HG03571 (cell line): ENCODE measurements around the gene PLIN1.

Experiments
- ATAC-seq: cut with Tn5 transposase; IDR thresholded peaks from one replicate; pipeline ENCODE4 v1.9.1; 2021; ENCODE audit not compliant: unreplicated experiment

Gene PLIN1

DNA sequence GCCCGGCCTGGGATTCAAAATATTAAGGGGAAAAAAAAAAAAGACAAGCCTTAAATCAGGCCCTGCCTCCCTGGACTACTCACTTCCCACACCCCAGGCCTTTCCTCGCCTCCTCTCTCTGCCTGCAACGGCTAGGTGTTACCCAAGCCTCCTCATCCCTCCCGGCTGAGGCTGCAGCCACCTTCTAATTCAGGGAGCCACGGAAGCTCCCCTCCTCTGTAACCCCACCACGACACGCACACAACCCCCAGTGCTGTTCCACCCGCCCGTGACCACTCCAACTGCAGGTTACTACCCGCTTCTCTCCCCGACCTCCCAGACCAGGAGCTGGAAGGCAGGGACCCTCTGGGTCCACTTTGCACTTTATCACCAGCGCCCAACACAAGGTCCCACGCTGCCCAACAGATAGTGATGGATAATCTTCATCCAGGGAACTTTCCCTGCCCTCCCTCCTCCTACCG lies 24.8 kb downstream of the PLIN1 start:
- ATAC-seq, result no peak

DNA sequence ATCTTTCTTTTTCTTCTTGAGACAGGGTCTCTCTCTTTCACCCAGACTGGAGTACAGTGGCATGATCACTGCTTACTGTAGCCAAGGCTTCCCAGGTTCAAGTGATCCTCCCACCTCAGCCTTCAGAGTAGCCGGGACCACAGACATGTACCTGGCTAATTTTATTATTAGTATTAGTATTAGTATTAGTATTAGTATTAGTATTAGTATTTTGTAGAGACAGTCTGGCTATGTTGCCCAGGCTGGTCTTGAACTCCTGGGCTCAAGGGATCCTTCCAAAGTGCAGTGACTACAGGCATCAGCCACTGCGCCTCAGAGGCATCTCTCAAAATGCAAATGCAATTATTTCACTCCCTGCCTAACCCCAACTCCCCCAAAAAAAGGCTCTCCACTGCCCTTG lies 25.6 kb downstream of the PLIN1 start:
- ATAC-seq, result no peak

GRCh38 chr15:89652666-89653065 lies 26.5 kb downstream of the PLIN1 start:
- ATAC-seq, result no peak

- no peak for ATAC-seq
Observed at GRCh38 chr15:89652131-89652530, 27.0 kb downstream of the PLIN1 start.

DNA sequence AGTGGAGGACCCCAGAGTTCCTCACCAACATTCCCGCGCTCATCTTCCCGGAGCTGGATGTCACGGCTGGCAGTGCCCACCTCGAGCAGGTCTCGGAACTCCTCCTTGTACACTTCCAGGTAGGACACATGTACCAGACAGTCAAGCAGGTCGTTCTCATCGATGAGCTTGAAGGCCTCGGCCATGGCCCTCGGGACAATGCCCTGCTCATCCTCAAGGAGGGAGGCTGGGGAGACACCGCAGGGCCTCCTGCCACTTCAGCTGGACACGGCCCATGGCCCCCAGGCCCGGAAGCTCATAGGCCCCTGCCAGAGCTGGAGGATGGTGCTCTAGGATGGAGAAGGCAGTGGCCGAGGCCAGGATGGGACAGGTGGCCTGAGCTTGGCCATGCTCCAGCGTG lies 29.5 kb downstream of the PLIN1 start:
- ATAC-seq, result no peak

- no peak for ATAC-seq
Observed at GRCh38 chr15:89649013-89649625, 30.0 kb downstream of the PLIN1 start.

GRCh38 chr15:89648106-89649012 lies 30.8 kb downstream of the PLIN1 start:
- no peak for ATAC-seq

GRCh38 chr15:89647191-89647851 lies 31.8 kb downstream of the PLIN1 start:
- ATAC-seq, result no peak

DNA sequence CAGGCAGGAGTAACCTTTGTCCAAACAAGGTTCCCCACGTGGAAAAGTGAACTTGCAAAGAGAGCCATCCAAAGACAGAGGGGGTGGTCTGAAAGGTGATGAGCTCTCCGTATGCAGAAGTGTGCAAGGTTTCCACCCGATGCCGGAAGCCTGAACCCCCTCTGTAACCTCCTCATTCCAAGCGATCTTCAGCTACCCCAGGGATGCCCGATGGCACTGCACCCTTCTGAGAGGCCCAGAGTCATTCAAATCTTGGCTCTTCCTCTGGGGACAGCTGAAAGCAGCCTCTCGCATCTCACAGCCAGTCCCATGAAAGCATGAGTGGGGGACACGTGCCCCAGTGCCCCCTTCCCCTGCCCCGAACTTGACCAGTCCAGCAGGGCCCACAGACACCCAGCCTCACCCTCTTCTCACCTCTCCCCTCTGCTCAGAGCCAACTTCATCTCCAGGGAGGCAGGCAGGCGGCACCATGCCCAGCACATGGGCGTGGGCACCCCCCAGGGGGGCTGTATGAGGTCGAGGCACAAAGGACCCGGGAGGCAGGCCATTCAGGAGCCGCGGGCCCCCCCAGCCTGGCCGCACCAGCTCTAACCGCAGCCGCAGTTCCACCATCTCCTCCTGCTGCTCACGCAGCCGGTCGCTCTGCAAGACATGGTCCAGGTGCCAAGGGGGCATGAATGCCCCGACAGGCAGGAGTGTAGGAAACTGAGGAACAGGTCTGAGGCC lies 32.6 kb downstream of the PLIN1 start:
- ATAC-seq, result no peak

GRCh38 chr15:89645680-89646079 lies 33.5 kb downstream of the PLIN1 start:
- ATAC-seq, result no peak

DNA sequence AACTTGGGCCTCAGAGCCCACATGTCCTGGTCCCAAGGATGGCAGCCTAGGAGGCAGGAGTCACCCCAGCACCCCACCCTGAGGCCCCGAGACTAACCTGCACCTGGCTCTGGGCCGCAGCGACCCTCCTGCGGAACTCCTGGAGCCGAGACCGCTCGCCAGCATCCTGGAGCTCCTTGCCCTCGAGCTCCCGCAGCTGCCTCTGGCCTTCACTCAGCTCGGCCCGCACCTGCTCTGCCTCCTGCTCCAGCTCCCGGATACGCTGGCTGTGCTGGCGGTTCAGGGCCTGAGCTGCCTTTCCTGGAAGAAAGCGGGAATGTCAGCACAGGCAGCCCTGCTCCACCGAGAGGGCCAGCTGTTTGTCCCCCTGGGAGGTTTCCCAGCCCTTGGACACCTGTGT lies 37.1 kb downstream of the PLIN1 start:
- no peak for ATAC-seq

- no peak for ATAC-seq
Observed at GRCh38 chr15:89641053-89641452, 38.1 kb downstream of the PLIN1 start.

GRCh38 chr15:89640245-89640644 lies 38.9 kb downstream of the PLIN1 start:
- no peak for ATAC-seq

- no peak for ATAC-seq
Observed at GRCh38 chr15:89633585-89633984, 45.6 kb downstream of the PLIN1 start.

- no peak for ATAC-seq
Observed at GRCh38 chr15:89632563-89633430, 46.4 kb downstream of the PLIN1 start.

- ATAC-seq, result no peak
Observed at GRCh38 chr15:89631902-89632264, 47.3 kb downstream of the PLIN1 start.

- no peak for ATAC-seq
Observed at GRCh38 chr15:89630974-89631901, 47.9 kb downstream of the PLIN1 start.

- ATAC-seq, result no peak
Observed at GRCh38 chr15:89630260-89630659, 48.9 kb downstream of the PLIN1 start.

GRCh38 chr15:89629829-89630228 lies 49.3 kb downstream of the PLIN1 start:
- no peak for ATAC-seq
